HL-60/S4 treated with retinoic acid at 250 ng/mL for 4 days and 3 days (cell line): ENCODE measurements around the gene EIF4E2.
"Not testable (repeated sequence)": the region's sequence is repeated elsewhere in the genome, so short reads cannot be mapped to it uniquely, and the experiment has no call there.

ENCODE experiments used
- in situ Hi-C: fragments of 300-500 bp; cut with MboI; formaldehyde crosslinking; loops from 2 replicates; pipeline ENCODE4 v1.7.0; 2022; ENCODE audit warnings: low sequenced_read_pairs

Gene EIF4E2

DNA sequence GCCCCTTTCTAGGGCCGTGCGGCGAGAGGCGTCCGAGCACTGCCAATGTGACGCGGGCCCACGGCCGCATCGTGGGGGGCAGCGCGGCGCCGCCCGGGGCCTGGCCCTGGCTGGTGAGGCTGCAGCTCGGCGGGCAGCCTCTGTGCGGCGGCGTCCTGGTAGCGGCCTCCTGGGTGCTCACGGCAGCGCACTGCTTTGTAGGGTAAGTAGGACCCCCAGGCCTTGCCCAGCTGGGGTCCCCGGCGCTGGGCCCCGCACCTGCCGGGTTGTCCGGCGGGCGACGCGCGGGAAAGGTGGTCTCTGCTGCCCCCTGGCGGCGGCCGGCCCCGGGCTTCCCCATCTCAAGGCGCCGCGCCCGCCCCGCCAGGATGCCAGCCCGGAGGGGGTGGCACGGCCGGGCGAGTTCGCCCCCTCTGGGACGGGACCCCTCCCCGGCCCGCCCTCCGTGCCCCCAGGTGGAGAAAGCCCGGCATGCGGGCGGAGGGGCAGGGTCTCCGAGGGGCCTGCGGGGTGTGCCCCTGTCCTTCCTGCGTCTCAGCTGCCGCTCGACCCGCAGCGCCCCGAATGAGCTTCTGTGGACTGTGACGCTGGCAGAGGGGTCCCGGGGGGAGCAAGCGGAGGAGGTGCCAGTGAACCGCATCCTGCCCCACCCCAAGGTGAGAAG lies 28.4 kb upstream of the EIF4E2 start:
- in situ Hi-C loops: no loop called here

DNA sequence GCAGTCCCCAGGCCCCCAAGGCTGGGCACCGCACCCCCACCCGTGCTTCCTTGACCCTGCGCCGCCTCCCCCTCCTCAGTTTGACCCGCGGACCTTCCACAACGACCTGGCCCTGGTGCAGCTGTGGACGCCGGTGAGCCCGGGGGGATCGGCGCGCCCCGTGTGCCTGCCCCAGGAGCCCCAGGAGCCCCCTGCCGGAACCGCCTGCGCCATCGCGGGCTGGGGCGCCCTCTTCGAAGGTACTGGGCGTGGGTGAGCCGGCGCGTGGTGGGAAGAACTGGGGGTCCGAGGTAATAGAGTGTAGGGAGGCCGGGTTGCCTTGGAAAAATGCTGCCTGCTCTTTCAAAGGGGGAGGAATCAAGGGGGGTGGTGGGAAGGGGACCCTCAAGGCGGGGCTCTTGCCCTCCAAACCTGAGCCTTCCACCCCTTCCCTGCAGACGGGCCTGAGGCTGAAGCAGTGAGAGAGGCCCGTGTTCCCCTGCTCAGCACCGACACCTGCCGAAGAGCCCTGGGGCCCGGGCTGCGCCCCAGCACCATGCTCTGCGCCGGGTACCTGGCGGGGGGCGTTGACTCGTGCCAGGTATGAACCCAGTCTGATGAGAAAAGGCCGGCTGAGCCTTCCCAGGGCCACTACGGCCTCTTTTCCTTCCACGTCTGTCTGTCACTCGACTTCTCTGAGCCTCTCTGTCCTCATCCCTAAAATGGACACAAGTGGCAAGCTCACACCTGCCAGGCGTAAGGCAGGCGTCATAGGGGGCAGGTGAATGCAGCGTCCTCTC lies 27.7 kb upstream of the EIF4E2 start:
- in situ Hi-C loops: no loop called here

DNA sequence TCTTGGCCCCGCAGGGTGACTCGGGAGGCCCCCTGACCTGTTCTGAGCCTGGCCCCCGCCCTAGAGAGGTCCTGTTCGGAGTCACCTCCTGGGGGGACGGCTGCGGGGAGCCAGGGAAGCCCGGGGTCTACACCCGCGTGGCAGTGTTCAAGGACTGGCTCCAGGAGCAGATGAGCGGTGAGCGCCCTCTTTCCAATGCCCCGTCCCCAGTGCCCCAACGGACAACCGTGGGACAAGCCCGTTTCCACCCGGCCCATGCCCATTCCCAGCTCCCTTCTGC lies 27.1 kb upstream of the EIF4E2 start:
- in situ Hi-C loops: no loop called here

DNA sequence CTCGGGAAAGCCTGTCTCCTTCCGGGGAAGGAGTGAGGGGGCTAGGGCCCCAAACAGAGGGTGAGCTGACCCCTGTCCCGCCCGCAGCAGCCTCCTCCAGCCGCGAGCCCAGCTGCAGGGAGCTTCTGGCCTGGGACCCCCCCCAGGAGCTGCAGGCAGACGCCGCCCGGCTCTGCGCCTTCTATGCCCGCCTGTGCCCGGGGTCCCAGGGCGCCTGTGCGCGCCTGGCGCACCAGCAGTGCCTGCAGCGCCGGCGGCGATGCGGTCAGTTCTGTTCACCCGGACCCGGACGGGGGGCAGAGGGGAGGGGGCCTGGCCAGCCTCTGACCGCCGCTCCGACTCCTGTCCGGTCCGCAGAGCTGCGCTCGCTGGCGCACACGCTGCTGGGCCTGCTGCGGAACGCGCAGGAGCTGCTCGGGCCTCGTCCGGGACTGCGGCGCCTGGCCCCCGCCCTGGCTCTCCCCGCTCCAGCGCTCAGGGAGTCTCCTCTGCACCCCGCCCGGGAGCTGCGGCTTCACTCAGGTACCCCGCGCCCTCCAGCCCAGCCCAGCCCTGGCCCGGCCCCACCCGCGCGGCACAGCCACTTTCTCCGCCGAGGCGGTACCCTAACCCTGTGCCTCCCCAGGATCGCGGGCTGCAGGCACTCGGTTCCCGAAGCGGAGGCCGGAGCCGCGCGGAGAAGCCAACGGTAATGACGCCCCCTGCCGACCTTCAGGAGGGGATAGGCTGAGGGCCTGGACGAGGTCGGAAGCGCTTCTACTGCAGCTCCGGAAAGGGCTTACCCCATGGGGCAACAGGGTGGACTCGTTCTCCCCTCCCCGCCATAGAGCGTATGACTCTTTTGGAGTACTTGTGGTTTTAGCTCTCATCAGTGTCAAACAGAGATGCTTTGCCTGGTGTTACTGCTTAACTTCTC lies 26.5 kb upstream of the EIF4E2 start:
- in situ Hi-C loops: no loop called here

DNA sequence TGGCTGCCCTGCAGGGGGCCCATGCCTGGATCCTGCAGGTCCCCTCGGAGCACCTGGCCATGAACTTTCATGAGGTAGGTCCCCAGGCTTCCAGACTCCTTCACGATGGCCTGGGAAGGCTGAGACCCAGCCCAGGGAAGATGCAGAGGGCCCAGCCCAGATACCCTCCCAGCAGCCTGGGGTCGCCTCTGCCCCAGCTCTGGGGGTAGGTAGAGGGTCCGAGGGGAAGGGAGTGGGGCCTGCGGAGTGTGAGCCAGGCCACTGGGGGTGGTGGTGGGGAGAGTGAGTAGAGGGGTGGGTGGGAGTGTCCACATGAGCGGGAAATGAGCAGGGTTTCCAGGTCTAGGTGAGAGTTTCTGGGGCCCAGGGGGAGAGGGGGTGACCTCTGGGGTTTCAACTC lies 25.7 kb upstream of the EIF4E2 start:
- in situ Hi-C loops: no loop called here

DNA sequence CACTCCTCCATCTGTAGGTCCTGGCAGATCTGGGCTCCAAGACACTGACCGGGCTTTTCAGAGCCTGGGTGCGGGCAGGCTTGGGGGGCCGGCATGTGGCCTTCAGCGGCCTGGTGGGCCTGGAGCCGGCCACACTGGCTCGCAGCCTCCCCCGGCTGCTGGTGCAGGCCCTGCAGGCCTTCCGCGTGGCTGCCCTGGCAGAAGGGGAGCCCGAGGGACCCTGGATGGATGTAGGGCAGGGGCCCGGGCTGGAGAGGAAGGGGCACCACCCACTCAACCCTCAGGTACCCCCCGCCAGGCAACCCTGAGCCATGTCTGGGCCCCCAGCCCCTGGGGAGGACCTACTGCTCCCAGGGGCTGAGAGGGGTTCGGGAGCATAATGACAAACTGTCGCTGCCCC lies 25.3 kb upstream of the EIF4E2 start:
- in situ Hi-C loops: no loop called here

DNA sequence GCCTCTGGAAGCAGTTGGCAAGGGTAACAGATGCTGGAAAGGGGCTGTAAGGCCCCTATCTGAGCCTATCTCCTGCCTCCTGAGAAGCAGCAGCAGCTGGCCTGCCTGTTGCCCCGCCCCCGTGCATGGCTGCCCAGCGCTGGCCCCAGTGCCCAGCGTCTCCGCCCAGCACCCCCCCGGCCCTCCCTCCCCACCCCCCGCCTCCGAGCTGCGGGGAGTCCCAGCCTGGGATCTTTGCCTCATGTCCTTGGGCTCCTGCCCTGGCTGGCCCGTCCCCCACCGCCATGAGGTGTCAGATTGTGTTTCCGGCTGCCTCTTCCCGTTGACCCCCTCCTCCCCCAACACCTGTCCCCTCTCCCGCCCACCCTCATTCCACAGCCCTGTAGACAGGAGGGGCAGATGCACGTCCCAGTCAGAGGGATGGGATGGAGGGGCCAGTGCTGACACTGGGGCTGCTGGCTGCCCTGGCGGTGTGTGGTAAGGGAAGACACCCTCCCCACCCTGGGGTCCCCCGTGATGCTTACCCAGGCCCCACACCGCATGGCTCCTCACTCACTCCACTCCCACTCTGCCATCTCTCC lies 24.6 kb upstream of the EIF4E2 start, which contains the start of gene CHRND:
TSS of gene CHRND (plus strand) at position 370 of the 581 bp plus-strand sequence. CDS start at position 426, 56 bp downstream.
- in situ Hi-C loops: no loop called here

DNA sequence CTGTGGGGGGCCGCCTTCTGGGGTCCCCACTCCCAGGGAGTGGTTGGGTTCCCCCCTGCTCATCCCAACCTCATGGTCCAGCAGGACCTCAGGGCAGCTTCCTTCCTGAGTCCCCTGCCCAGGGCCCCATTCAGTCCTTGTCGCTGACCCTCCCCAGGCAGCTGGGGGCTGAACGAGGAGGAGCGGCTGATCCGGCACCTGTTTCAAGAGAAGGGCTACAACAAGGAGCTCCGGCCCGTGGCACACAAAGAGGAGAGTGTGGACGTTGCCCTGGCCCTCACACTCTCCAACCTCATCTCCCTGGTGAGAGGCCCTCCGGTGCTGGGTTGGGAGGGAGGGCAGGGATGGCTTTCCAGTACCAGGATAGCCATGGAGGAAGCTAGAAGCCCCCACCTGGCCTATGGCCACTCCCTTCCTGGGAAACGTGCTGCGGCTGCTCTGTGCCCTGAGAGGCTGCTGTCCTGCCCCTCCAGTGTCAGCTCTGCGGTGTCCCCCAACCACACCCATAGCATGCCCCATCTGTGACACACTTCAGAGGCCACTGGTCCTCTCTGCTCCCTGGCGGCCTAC lies 24.0 kb upstream of the EIF4E2 start:
- in situ Hi-C loops: no loop called here

DNA sequence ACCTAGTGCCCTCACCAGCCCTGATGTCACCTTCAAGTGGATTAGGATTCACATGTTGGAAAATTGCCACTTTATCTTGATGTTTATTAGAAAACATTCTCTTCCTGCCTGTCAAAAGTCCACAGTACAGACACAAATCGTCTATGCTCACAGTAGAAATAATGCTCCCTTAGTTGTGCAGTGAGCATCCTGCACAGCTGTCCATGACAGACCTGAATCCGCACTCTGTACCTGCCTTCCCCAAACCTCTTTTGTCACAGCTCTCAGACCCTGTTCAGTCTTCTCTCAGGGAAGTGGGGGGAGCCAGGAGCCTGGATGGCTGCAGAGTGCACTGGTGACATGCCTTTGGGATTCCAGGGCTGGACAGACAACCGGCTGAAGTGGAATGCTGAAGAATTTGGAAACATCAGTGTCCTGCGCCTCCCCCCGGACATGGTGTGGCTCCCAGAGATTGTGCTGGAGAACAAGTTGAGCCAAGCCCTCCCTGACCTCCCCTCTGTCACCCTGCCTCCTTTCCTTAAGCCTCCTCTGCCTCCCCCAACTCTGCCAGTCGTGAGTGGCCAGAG lies 22.5 kb upstream of the EIF4E2 start:
- in situ Hi-C loops: no loop called here

DNA sequence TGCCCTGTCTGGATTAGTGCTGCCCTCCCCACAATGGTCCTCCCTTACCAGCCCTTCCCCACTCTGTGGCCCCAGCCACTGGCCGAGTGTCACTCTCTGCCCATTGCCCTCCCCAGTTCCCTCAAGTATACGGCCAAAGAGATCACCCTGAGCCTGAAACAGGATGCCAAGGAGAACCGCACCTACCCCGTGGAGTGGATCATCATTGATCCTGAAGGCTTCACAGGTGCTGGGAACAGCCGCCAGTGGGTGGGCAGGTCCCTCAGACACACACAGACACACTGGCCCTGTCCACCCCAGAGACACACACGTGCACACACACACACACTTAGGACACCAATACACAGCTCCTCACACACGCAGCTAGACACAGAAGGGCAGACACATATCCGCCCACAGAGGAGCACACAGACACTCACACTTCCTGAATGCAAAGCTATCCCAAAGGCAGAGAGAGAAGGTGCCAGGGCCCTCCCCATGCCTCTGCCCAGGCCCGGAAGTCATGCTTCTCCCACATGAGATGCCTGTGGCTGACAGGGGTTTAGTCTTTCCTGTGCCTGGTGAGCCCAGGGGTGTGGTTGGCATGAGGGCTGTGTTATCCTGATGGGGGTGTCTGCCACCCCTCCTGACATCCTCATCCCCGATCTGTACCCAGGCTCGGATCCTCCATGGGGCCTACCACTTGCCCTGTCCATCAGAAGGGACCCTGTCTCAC lies 21.6 kb upstream of the EIF4E2 start:
- in situ Hi-C loops: no loop called here

DNA sequence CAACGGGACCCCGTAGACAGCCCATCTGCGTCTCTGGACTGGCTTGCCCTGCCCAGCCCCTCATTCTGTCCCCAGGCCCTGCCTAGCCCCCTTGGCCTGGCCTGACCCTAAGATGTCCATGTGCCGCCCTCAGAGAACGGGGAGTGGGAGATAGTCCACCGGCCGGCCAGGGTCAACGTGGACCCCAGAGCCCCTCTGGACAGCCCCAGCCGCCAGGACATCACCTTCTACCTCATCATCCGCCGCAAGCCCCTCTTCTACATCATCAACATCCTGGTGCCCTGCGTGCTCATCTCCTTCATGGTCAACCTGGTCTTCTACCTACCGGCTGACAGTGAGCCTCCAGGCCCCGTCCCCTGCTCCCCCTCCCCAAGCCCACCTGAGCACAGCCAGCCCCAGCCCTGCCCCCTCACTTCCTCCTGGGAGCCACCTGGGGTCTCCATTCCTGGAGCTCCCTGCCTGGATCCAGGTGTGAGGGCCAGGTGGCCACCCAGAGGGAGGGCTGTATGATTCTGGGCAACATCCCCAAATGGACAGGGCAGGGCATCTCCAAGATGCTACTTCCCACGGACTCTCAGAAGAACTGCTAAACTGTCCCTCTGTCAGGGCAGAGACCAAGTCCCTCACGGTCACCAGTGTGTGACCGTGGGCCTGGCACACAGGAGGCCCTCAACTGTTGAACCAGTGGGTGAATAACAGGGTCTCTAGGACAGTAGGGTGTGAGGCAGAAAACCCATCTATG lies 20.5 kb upstream of the EIF4E2 start:
- in situ Hi-C loops: no loop called here

DNA sequence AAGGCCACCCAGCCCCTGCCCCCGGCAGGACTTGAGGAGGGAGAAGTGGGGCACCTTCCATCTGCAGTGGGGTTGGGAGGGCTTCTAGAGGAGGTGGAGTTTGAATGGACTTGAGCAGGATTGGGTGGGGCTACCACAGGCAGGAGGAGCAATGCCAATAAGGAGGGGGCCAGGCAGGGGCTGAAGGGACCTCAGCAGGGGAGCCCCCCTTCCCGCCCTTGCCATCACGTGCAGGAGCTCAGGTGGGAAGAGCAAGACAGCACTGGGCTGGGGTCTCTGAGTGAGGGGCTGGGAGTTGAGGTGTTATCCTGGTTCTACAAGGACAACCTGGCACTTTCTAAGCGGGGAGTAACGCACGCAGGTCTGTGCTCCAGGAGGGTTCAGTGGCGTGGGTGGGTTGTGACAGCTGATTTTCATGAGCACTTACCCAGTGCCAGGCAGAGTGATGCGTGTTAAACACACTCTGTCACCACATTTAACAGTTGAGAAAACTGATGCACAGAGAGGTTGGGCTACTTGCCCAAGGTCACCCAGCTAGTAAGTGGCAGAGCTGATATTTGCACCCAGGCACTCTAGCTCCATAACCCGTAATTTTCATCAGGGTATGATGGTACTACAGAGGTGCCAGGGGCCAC lies 19.7 kb upstream of the EIF4E2 start:
- in situ Hi-C loops: no loop called here

DNA sequence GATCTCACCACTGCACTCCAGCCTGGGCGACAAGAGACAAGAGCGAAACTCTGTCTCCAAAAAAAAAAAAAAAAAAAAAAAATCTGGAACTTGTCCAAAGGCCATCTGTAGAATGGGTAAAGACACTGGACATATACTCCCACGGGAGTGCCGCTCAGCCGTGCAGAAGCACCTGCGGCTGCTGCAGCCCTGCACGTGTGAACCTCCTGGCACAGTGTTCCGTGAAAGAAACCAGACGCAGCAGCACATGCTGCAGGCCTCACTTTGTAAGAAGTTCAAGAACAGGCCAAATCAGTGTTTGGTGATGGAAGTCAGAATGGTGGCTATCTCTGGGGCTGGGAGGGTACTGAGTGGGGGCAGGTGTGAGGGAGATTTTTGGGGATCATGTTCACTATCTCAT lies 18.1 kb upstream of the EIF4E2 start:
- in situ Hi-C loops: no loop called here

DNA sequence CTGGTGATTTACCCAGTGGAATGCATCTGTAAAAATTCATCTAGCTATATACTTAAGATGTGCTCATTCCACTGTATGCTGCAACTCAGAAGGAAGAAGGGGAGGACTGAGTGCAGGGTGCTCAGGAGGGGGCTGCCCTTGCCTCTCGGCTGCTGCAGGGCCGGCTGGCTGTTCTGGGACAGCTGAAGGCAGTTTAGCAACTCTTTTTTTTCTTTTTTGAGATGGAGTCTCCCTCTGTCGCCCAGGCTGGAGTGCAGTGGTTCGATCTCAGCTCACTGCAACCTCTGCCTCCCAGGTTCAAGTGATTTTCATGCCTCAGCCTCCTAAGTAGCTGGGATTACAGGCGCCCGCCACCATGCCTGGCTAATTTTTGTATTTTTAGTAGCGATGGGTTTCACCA lies 17.7 kb upstream of the EIF4E2 start:
- in situ Hi-C loops: not testable (repeated sequence)

DNA sequence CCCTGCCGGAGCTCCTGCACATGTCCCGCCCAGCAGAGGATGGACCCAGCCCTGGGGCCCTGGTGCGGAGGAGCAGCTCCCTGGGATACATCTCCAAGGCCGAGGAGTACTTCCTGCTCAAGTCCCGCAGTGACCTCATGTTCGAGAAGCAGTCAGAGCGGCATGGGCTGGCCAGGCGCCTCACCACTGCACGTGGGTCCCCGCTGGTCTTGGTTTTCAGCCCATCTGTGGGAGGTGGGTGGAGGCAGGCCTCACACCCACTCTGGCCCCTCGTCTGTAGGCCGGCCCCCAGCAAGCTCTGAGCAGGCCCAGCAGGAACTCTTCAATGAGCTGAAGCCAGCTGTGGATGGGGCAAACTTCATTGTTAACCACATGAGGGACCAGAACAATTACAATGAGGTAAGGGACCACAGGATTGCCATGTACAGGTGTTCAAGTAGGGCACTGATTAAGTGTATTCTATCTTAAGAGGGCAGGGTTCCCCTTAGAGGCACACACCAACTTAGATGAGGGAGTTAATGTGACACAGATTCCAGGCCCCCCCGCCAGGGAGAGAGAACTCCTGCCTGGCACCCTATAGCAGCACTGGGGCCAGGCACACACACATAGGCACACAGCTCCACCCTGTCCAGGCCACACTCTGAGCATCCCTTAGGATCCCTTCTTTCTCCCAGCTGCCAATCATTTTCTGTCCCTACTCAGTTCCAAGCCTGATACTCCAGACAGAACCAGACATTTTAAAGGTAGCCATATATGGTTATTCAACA lies 16.4 kb upstream of the EIF4E2 start:
- in situ Hi-C loops: no loop called here

DNA sequence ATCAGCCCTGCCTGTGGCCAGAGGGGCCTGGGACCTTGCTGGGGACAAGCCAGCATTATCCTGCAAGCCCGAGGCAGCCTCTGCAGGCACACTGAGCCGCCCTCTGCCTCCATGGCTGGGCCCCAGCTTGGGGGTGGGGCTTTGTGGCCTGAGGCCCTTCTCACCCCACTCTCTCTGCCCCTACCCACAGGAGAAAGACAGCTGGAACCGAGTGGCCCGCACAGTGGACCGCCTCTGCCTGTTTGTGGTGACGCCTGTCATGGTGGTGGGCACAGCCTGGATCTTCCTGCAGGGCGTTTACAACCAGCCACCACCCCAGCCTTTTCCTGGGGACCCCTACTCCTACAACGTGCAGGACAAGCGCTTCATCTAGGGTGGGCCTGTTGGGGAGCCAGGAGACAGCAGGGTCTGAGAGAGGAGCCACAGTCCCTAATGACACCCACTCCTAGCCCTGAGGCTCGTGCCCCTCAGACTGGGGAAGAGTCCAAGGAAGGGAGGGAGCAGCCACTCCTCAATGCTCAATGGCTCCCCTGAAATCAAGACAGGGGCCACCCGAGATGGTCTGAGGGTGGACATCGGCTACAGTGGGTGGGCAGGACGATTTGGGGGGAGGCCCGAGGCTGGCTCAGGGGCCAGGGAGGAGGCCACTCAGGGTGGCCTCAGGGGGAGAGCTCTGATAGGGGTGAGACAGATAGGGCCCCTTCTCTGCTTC lies 15.4 kb upstream of the EIF4E2 start:
- in situ Hi-C loops: no loop called here

DNA sequence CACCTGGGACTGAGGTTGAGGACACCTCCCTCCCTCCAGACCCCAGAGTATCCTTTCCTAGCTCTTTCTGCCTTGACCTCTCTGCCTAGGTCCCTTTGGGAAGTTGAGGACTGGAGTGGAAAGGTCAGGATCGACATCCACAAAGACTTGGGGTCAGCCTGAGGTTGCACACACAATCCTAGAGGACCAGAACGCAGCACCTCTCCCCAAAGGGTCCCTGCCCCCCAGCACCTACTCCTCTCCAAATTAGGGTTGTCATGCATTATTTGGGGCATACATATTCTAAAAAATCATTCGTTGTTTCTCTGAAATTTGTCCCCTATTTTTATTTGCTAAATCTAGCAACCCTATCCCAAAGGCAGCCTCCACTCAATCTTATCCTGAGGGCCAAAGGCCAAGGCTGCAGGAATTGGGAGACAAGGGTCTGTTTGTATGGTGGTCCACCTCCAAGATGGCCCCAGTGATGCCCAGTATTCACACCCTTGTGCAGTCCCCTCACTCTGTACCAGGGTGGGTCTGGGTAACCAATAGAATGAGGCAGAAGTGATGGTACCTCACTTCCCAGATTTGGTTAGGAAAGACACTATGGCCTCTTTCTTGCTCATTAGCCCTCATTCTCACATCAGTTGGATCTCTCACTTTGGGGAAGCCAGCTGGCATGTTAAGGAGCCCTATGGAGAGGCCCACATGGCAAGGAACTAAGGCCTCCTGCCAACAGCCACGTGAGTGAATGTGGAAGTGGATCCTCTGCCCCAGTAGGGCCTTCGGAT lies 14.5 kb upstream of the EIF4E2 start:
- in situ Hi-C loops: no loop called here
